Tongue (tissue), 2 donors: ENCODE results near the gene CCNK. TPM values are rescaled to one million over a fixed set of nuclear protein-coding genes. Genes with fewer than 3 reads are reported as not detected.

ENCODE experiments used
- DNase-seq: peaks from one replicate; pipeline ENCODE4 v3.0.0-alpha.2; 2015
- total RNA-seq: library from RNA; depleted of rRNA; stranded (reverse); fragments of >200 nt; gene quantifications from one replicate; pipeline ENCODE4 v1.2.3, GENCODE V29; 2014

Gene CCNK
- total RNA-seq, 1 donor from 2014 or later: 28.5 TPM

GRCh38 chr14:99535908-99536778 lies 54.9 kb downstream of the CCNK start:
- no peak for DNase-seq

DNA sequence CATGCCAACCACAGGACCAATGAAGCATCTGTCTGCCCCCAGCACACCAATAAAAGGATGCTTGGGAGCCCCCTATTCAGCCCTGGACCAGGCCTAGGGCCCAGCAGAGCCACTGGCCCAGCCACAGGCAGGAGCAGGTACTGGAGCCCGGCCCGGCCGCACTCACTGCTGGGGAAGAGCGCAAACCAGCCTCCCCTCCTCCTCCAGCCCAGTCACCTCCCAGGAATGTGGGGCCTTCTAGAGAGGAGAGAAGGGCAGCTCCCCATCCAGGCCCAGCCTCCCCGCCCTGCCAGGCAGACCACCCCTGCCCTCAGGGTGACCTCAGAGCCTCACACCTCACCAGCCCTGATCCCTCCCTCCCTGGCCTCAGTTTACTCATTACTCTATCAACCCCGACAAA lies 56.2 kb downstream of the CCNK start:
- DNase-seq: no peak

GRCh38 chr14:99538275-99538674 lies 57.1 kb downstream of the CCNK start:
- DNase-seq: no peak

DNA sequence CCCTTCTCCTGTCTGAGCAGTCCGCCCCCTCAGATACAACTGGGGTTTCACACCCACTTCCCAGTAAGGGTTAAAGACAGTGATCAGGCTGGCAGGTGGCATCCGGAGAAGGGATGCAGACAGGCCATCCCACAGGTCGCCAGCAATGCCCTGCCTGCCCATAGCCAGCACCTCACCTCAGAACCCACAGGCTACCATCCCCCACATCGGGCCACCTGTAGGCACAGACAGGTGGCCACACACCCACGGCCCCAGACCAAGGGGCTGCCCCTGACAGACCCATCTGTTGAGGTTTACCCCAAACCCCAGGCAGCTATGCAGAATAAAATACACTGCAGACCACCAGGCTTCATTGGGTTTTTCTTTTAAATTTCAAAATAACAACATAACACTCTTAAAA lies 57.5 kb downstream of the CCNK start:
- no peak for DNase-seq

GRCh38 chr14:99539491-99539890 lies 58.3 kb downstream of the CCNK start:
- no peak for DNase-seq

- no peak for DNase-seq
Measured at GRCh38 chr14:99540196-99541032, 59.2 kb downstream of the CCNK start.

DNA sequence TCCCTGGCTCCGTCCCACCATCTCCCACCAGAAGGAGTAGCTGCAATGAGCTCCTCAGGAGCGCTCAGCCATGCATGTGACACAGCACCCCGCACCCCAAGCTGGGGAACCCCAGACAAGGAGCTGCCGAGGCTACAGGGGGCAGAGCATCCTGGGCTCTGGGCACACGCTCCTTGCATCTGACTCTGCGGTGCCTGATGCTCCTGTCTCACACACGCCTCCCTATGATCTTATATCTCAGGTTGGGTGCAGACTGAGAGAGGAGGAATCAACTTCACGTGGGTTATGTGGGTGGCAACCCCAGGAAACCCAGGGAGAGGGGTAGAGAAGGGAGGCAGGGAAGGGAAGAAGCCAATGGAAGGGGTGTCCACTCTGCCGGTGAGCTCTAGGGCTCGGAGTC lies 60.0 kb downstream of the CCNK start:
- no peak for DNase-seq

GRCh38 chr14:99541677-99542470 lies 60.7 kb downstream of the CCNK start:
- peak; percentile 64 for DNase-seq

DNA sequence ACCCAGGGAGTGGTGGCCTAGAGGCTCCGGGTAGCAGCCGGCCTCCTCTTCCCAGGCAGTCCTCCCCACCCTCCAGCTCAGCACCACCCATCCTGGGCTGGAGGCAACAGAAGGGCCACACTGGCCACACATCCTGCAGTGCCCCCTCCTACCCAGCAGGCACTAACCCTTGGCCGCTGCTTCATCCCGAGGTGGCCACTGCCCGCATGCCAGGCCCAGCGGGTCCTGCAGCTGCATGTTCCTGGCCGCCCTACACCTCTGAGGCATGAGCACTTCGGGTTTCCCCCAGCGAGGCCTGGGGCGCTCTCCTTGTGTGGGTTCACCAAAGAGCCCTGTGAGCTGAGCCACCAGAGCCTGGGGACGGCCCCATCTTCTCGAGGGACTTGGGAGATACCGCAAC lies 61.4 kb downstream of the CCNK start:
- DNase-seq: no peak

- DNase-seq: no peak
Measured at GRCh38 chr14:99543370-99543769, 62.2 kb downstream of the CCNK start.

- DNase-seq: no peak
Measured at GRCh38 chr14:99543985-99544384, 62.8 kb downstream of the CCNK start.

DNA sequence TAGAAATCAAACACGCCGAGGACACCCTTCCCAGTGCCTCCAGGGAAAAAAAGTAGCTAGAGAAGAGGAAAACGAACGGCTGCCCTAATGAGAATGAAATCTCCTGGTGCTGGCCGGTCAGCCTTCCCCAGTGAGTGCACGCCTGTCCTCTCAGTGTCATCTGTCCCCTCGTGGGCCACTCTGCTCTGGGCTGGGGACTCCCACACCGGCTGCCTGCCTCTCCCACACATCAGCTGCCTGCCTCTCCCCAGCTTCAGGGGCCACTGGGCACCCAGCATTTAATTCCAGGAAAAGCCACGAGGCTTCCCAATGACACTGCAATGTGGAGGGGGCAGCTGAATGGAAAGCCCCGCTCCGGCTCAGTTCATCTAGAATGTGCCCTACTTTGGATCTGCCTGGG lies 63.8 kb downstream of the CCNK start:
- no peak for DNase-seq

DNA sequence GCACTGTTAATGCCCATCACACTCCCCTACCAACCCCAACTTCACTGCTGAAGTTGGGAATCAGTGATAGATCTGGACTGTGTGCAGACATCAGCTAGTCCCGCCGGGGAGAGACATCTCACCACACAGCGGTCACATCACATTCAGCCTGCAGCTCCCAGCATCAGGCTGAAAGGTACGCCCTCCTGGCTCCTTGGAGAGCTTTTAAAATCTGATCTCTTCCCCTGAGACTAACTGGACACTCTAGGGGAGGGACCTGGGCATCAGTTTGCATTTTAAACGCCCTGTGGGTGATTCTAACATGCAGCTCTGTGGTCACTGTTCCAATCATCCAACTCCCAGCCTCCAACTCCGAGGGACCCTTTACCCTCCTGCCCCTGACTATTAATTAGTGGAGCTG lies 64.4 kb downstream of the CCNK start:
- DNase-seq: no peak

DNA sequence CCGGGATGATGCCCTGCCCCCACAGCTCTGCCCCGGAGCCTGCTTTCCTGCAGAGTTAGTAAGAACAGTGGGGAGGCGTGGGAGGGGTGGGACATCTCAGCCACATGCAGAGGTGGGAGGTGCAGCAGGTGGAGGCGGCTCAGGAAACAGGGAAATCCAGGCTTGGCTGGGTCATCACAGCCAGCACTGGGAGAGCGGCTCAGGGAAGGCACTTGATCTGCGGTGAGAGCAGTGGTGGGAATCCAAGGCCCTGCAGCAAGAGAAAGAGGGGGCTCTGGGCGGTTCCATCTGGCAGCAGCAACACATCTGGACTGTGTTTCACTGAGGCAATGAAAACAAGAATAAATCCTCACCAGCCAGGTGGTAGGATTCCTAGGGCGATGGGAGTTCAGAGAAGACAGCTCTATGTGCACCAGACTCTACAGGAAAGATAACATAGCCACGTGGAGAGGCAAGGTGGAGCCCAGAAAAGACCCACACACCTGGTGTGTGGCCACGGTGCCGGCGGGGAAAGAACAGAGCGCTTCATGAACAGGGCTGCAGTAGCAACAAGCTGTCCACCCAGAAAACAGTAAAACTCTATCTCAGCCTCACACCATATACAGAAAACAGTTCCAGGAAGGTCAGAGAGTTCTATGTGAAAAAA lies 65.1 kb downstream of the CCNK start:
- peak; percentile 38 for DNase-seq

GRCh38 chr14:99548255-99548654 lies 67.0 kb downstream of the CCNK start:
- no peak for DNase-seq

- no peak for DNase-seq
Measured at GRCh38 chr14:99548871-99549515, 67.8 kb downstream of the CCNK start.

- no peak for DNase-seq
Measured at GRCh38 chr14:99549684-99550083, 68.5 kb downstream of the CCNK start.

- no peak for DNase-seq
Measured at GRCh38 chr14:99550387-99550992, 69.3 kb downstream of the CCNK start.

GRCh38 chr14:99551034-99551922 lies 70.1 kb downstream of the CCNK start:
- no peak for DNase-seq

- DNase-seq: no peak
Measured at GRCh38 chr14:99552021-99552553, 70.9 kb downstream of the CCNK start.
